ENCODE data around the gene UMPS.
"Not testable (repeated sequence)": the region's sequence is repeated elsewhere in the genome, so short reads cannot be mapped to it uniquely, and the experiment has no call there.

The UMPS gene

DNA sequence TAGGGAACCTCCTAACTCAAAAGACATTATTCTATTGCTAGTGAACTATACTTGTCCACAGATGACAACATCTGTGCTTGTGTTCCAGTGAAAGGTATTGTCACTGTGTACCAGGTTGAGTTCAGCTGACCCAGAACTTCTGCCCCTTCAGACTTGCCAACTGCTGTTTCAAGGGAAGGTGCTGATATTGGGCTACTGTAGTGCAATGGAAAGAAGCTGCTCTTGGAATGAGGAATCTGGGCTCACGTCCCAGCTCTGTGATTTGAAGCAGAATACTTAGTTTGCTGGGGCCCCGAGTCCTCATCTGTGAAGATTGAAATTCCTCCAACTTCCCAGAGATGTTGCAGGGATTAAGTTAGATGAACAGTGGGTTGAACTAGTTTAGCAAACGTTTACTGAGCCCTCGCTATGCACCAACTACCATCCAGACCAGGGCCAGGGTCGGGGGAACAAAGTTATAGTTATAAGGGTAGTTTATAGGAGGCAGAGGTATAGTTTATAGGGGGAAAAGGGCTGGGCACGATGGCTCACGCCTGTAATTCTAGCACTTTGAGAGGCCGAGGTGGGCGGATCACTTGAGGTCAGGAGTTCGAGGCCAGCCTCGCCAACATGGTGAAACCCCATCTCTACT is 15.9 kb upstream of the UMPS start:
- Histone ChIP-seq H3K4me3 (ENCODE audit: low read length) (no peak overlapping the region), H3K9me3 (ENCODE audit: control insufficient read depth, low read length) (no peaks in the 10 kb centered on the region), H3K27me3 (replicated peaks; ENCODE audit: control insufficient read depth, insufficient read depth, low read length) (no peaks in the 10 kb centered on the region), H3K4me1 (ENCODE audit: control insufficient read depth, insufficient read depth, low read length) (peaks cover 7% of the 10 kb centered on the region), H3K9ac (ENCODE audit: low read length) (no peak overlapping the region), H3K36me3 (ENCODE audit: control insufficient read depth, insufficient read depth, low read length, severe bottlenecking) (no peaks in the 10 kb centered on the region)
- peak; percentile 66 for DNase-seq (ENCODE audit: low read depth)

DNA sequence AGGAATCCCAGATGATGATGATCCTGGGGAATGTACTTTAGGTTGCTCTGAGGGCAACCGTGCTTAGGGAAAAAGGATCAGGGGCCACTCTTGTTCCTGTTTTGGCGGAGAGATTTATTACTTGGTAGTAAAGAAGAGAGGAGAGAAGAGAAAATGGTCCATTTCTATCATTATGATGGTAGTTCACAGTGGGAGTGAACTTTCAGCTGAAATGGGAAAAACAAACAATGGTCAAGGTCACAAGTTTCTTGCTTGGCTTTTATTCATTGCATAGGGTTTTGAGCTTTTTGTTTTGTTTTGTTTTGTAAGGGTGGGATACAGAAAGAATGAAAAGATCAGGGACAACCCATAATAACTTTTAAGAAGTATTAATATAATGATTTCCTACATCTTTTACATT is 7.7 kb upstream of the UMPS start:
- Histone ChIP-seq H3K9ac (ENCODE audit: low read length) (no peak overlapping the region), H3K4me3 (ENCODE audit: low read length) (no peak overlapping the region), H3K9me3 (ENCODE audit: control insufficient read depth, low read length) (no peaks in the 10 kb centered on the region), H3K4me1 (ENCODE audit: control insufficient read depth, insufficient read depth, low read length) (peaks cover 8% of the 10 kb centered on the region), H3K27me3 (replicated peaks; ENCODE audit: control insufficient read depth, insufficient read depth, low read length) (no peaks in the 10 kb centered on the region), H3K36me3 (ENCODE audit: control insufficient read depth, insufficient read depth, low read length, severe bottlenecking) (no peaks in the 10 kb centered on the region)
- DNase-seq (ENCODE audit: low read depth), result no peak

DNA sequence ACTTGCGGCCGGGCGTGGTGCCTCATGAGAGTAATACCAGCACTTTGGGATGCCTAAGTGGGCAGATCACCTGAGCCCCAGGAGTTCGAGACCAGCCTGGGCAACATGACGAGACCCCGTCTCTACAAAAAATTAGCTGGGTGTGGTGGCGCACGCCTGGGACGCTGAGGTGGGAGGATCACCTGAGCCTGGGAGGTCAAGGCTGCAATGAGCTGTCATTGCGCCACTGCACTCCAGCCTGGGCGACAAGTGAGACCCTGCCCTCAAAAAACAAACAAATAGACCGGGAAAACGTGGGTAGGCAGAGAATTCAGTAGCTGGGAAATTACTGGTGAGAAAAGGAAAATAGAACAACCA is 667 bp downstream of the UMPS start:
- Histone ChIP-seq H3K27me3 (replicated peaks; ENCODE audit: control insufficient read depth, insufficient read depth, low read length) (no peaks in the 10 kb centered on the region), H3K9me3 (ENCODE audit: control insufficient read depth, low read length) (no peaks in the 10 kb centered on the region), H3K4me1 (ENCODE audit: control insufficient read depth, insufficient read depth, low read length) (peaks cover 22% of the 10 kb centered on the region), H3K4me3 (ENCODE audit: low read length) (peak overlapping the region; percentile 90), H3K9ac (ENCODE audit: low read length) (peak overlapping the region; percentile 87), H3K36me3 (ENCODE audit: control insufficient read depth, insufficient read depth, low read length, severe bottlenecking) (peaks cover 9% of the 10 kb centered on the region)
- no peak for DNase-seq (ENCODE audit: low read depth)

DNA sequence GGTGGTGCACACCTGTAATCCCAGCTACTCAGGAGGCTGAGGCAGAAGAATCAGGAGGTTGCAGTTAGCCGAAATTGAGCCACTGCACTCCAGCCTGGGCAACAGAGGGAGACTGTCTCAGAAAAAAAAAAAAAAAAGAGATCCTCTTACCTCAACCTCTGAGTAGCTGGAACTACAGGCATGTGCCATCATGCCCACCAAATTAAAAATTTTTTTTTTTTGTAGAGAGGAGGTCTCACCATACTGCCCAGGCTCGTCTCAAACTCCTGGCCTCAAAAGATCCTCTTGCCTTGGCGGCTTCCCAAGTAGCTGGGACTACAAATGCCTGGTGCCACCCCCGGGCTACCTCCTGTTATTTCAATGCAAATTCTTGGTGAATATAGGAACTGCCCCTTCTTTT is 1.5 kb downstream of the UMPS start:
- Histone ChIP-seq H3K9ac (ENCODE audit: low read length) (no peak overlapping the region), H3K4me3 (ENCODE audit: low read length) (peak overlapping the region; percentile 90), H3K4me1 (ENCODE audit: control insufficient read depth, insufficient read depth, low read length) (peaks cover 22% of the 10 kb centered on the region), H3K27me3 (replicated peaks; ENCODE audit: control insufficient read depth, insufficient read depth, low read length) (no peaks in the 10 kb centered on the region), H3K36me3 (ENCODE audit: control insufficient read depth, insufficient read depth, low read length, severe bottlenecking) (peaks cover 12% of the 10 kb centered on the region), H3K9me3 (ENCODE audit: control insufficient read depth, low read length) (no peaks in the 10 kb centered on the region)
- no peak for DNase-seq (ENCODE audit: low read depth)

DNA sequence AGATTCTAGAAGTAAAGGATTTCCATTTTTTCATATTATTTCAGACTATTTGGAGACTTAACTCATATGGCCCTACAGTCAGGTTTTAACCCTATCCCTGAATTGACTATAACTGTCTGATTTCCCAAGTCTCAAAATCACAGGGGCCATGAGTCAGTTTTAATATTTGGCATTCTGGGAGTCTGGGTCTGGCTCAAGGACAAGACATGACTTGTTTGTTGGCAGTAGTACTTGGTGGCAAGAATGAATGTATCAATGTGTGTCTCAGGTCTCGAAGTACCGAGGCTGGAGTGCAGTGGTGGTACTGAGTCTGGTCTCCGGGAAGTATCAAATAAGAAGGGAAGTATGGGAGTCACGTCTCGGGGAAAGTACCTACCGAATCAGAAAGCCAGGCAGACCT is 10.8 kb downstream of the UMPS start:
- Histone ChIP-seq H3K36me3 (ENCODE audit: control insufficient read depth, insufficient read depth, low read length, severe bottlenecking) (peaks cover 74% of the 10 kb centered on the region), H3K4me3 (ENCODE audit: low read length) (no peak overlapping the region), H3K9ac (ENCODE audit: low read length) (no peak overlapping the region), H3K27me3 (replicated peaks; ENCODE audit: control insufficient read depth, insufficient read depth, low read length) (no peaks in the 10 kb centered on the region), H3K4me1 (ENCODE audit: control insufficient read depth, insufficient read depth, low read length) (peaks cover 27% of the 10 kb centered on the region), H3K9me3 (ENCODE audit: control insufficient read depth, low read length) (no peaks in the 10 kb centered on the region)
- DNase-seq (ENCODE audit: low read depth), result no peak

DNA sequence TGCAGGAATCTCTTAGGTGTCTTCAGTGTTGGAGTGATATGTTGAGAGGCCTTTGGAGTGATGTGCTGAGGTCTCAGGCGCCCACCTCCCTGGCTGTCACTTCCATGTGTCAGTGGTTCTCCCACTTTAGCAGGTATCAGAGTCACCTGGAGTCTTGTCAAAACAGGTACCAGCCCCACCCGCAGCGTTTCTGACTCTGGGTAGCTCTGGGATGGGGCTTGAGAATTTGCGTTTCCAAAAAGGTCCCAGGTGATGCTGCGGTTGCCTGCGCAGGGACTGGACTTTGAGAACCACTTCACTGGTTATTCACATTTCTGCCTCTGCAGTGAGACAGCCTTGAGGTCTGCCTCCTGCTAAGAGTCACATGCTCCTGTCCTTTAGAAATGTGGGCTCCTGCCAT is 15.5 kb downstream of the UMPS start:
- H3K4me3 ChIP-seq (ENCODE audit: low read length), result no peak overlapping the region
- H3K4me1 ChIP-seq (ENCODE audit: control insufficient read depth, insufficient read depth, low read length), result peaks cover 18% of the 10 kb centered on the region
- H3K9me3 ChIP-seq (ENCODE audit: control insufficient read depth, low read length), result no peaks in the 10 kb centered on the region
- DNase-seq (ENCODE audit: low read depth), result no peak
- peaks cover 47% of the 10 kb centered on the region for H3K36me3 ChIP-seq (ENCODE audit: control insufficient read depth, insufficient read depth, low read length, severe bottlenecking)
- no peak overlapping the region for H3K9ac ChIP-seq (ENCODE audit: low read length)
- no peaks in the 10 kb centered on the region for H3K27me3 ChIP-seq (replicated peaks; ENCODE audit: control insufficient read depth, insufficient read depth, low read length)

DNA sequence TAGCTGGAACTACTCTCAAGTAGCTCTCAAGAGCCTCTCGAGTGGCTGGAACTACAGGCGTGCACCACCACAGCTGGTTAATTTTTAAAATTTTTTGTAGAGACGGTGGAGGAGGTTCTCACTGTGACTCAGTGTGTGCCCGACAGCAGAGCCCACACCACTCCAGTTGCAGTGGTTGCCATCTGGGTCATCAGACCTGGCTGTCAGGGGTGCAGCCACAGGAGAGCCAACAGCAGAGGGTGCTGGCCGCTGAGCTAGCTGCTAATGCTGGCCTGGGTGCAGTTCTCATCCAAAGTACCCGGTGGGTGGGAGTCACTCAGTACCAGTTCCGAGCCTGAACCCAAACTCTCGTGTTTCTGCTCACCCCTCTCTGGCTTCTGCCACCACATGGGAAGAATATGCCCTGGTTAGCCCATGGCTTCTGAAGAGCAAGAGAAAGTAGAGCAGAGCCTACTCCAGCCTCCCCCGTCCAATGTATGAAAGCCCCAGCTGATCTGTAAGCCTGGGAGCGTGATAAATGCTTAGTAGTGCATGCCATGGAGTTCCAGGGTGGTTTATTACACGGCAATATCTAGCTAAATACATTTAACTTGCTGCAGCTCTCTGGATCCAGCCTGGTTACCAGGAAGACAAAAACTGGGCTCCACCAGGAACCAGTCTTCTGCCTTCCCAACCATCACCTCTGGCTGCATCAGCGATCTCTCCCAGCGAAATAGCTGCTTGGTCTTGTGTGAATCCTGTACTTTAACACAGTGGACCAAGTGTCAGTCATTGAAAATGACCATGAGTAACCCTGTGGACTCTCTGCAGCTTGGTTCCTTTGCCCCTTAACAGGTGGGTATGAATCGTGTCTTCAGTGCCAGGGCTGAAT is 17.1 kb downstream of the UMPS start:
- no peak overlapping the region for H3K4me3 ChIP-seq (ENCODE audit: low read length)
- no peak for DNase-seq (ENCODE audit: low read depth)
- H3K9ac ChIP-seq (ENCODE audit: low read length), result no peak overlapping the region
- no peaks in the 10 kb centered on the region for H3K9me3 ChIP-seq (ENCODE audit: control insufficient read depth, low read length)
- no peaks in the 10 kb centered on the region for H3K27me3 ChIP-seq (replicated peaks; ENCODE audit: control insufficient read depth, insufficient read depth, low read length)
- peaks cover 38% of the 10 kb centered on the region for H3K36me3 ChIP-seq (ENCODE audit: control insufficient read depth, insufficient read depth, low read length, severe bottlenecking)
- H3K4me1 ChIP-seq (ENCODE audit: control insufficient read depth, insufficient read depth, low read length), result peaks cover 9% of the 10 kb centered on the region

DNA sequence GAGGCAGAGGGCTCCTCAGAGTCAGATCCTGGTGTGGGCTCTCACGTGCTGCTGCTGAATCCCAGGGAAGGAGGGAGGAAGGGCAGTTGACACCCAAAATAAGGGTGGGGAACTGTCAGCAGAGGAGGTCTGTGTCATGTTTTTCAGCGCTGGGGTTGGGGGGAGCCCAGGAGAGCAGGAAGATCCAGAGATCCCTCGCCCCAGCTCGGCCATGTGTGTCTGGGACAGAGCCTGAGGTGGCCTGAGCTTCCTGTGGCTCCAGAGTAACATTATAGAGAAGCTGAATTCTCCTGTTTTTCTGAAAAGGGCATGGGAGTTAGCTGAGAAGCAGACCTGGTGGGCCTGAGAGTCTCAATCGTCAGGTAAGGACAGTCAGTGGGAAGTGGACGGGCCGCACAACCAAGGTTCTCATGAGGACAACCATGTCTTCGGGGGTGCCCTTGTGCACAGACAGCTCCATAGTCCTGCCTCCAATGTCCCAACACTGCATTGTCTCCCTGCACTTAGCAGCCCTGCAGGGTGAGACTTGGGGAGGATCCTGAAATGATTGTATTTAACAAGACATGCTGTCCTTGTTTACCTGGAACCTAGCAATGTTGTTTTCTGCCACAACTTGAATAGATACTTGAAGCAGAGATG is 18.4 kb downstream of the UMPS start:
- H3K36me3 ChIP-seq (ENCODE audit: control insufficient read depth, insufficient read depth, low read length, severe bottlenecking), result peaks cover 29% of the 10 kb centered on the region
- H3K9me3 ChIP-seq (ENCODE audit: control insufficient read depth, low read length), result no peaks in the 10 kb centered on the region
- H3K4me3 ChIP-seq (ENCODE audit: low read length), result no peak overlapping the region

DNA sequence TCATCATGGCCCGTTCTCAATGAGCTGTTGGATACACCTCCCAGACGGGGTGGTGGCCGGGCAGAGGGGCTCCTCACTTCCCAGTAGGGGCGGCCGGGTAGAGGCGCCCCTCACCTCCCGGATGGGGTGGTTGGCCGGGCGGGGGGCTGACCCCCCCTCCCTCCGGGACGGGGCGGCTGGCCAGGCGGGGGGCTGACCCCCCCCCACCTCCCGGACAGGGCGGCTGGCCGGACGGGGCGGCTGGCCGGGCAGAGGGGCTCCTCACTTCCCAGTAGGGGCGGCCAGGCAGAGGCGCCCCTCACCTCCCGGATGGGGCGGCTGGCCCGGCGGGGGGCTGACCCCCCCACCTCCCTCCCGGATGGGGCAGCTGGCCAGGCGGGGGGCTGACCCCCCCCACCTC is 19.6 kb downstream of the UMPS start:
- not testable (repeated sequence) for H3K9me3 ChIP-seq (ENCODE audit: control insufficient read depth, low read length)

More for the DNA sequence above, 18.4 kb downstream of the UMPS start:
- Histone ChIP-seq H3K27me3 (replicated peaks; ENCODE audit: control insufficient read depth, insufficient read depth, low read length) (no peaks in the 10 kb centered on the region), H3K9ac (ENCODE audit: low read length) (no peak overlapping the region), H3K4me1 (ENCODE audit: control insufficient read depth, insufficient read depth, low read length) (peaks cover 9% of the 10 kb centered on the region)
- DNase-seq (ENCODE audit: low read depth), result no peak

DNA sequence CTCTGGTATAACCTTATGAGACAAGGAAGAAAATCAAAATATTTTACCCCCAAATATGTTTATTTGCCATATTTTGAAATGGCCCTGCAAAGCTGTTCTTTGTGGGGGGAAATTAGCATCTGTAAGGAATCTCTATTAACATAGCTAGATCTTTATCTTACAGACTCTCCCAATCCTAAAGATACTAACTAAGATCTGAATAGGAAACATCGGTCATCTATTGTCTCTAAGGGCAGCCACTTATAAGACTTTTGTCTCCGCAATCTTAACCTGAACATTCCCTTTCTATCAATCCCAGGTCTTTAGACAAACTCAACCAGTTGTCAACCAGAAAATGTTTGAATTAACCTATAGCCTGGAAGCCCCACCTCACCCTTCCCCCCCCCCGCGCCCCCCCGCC is 21.2 kb downstream of the UMPS start:
- Histone ChIP-seq H3K36me3 (ENCODE audit: control insufficient read depth, insufficient read depth, low read length, severe bottlenecking) (peaks cover 7% of the 10 kb centered on the region), H3K9me3 (ENCODE audit: control insufficient read depth, low read length) (no peaks in the 10 kb centered on the region), H3K4me1 (ENCODE audit: control insufficient read depth, insufficient read depth, low read length) (no peaks in the 10 kb centered on the region), H3K4me3 (ENCODE audit: low read length) (no peak overlapping the region), H3K27me3 (replicated peaks; ENCODE audit: control insufficient read depth, insufficient read depth, low read length) (no peaks in the 10 kb centered on the region), H3K9ac (ENCODE audit: low read length) (no peak overlapping the region)
- DNase-seq (ENCODE audit: low read depth), result no peak

More for the DNA sequence above, 19.6 kb downstream of the UMPS start:
- H3K27me3 ChIP-seq (replicated peaks; ENCODE audit: control insufficient read depth, insufficient read depth, low read length); H3K4me1 ChIP-seq (ENCODE audit: control insufficient read depth, insufficient read depth, low read length); DNase-seq (ENCODE audit: low read depth); H3K9ac ChIP-seq (ENCODE audit: low read length); H3K4me3 ChIP-seq (ENCODE audit: low read length): not testable (repeated sequence)
- H3K36me3 ChIP-seq (ENCODE audit: control insufficient read depth, insufficient read depth, low read length, severe bottlenecking), result peaks cover 17% of the 10 kb centered on the region

DNA sequence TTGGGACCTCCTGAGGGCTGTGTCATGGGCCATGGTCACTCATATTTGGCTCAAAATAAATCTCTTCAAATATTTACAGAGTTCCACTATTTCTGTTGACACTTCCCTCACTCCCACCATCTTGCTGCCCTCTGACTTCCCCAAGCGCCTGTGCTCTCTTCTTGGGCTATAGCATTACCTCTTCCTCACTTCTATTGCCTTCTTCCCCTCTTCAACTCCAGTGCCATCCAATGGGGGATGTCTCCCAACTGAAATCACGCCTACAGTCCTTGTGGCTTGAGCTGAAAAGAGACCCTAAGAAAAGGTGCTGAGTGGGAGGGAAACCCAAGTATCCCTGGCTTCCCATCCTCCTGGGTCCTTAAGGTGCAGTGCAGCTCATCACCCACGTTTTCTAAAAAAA is 21.8 kb downstream of the UMPS start:
- no peaks in the 10 kb centered on the region for H3K4me1 ChIP-seq (ENCODE audit: control insufficient read depth, insufficient read depth, low read length)
- no peaks in the 10 kb centered on the region for H3K27me3 ChIP-seq (replicated peaks; ENCODE audit: control insufficient read depth, insufficient read depth, low read length)

More for the DNA sequence above, 21.8 kb downstream of the UMPS start:
- Histone ChIP-seq H3K9me3 (ENCODE audit: control insufficient read depth, low read length) (no peaks in the 10 kb centered on the region), H3K36me3 (ENCODE audit: control insufficient read depth, insufficient read depth, low read length, severe bottlenecking) (peaks cover 6% of the 10 kb centered on the region), H3K9ac (ENCODE audit: low read length) (no peak overlapping the region), H3K4me3 (ENCODE audit: low read length) (no peak overlapping the region)
- no peak for DNase-seq (ENCODE audit: low read depth)

Data from adipocyte (in vitro differentiated cells).